EH (cell line): ENCODE results near the gene KANK4.

Source experiments
- DNase-seq: peaks from one replicate; pipeline ENCODE4 v3.0.0-alpha.2; 2015; ENCODE audit warnings: low read depth

KANK4 gene

DNA sequence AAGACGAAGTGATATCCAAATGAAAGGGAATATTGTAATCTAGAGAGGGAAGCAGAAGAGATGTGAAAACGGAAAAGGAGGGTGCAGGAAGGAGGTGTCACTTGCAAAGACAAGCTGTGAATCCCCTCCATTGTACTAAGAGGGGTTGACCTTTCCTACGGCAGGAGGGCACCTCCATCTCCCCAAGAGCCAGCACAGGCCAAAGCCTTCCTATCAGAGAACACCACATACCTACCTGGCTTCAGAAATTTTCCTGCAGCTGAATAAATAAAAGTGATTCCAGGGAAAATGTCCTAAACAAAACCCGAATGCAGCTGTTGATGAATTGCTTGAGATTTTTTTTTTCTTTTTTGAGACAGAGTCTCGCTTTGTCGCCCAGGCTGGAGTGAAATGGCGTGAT lies 14.3 kb downstream of the KANK4 start:
- no peak for DNase-seq

DNA sequence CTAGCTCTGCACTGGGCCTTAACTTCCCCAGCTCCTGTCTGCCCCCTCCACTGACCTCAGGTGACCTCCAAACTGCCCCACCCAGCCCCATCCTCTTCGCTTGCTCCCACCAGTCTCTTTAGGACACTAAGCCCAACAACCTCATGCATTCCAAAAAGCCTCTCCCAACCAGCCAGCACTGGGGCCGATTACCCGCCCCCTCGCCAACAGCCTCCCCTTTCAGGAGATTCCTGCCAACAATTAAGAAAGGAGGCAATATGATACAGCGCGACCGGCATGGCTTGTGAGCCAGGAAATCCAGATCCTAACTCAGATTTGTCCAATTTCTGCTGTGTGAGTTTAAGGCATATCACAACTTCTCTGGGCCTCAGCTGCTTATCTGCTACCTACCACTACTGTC lies 14.7 kb downstream of the KANK4 start:
- no peak for DNase-seq

- DNase-seq, result no peak
These were observed 17.4 kb downstream of the KANK4 start for GRCh38 chr1:62301726-62302390.

DNA sequence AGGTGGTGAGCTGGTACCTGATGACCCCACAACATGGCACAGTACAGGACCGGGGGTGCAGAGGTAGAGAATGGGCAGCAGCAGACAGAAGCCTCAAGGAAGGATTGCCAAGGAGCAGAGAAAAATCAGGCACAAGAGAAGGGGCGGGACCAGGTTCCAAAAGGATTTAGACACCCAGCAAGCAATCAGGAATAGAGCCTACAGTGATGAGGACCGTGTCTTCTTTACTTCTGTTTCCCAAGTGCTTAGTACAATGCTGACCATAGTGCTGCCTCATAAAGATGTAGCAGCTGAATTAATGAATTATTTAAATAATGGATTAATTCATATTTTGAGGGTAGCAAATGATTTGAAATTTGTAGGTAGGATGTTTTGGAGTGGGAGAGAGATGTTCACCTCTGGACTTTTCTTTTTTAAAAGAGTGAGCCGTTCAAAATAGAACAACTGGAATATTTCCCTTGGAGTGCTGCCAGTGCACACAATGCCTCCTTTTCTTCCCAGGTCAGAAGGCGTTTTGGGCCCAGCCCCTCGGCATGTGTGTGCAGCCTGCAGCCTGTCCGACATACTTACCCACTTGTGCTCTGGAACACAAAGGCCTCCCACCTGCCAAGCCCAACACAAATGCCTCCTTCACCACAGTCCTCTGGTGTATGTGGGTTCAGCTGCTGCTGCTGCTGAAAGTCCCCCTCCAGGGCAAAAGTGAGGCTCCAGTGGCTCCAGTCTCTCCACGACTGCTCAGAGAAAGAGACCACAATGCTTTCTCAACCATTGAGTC lies 19.6 kb downstream of the KANK4 start:
- no peak for DNase-seq

- peak; percentile 89 for DNase-seq
These were observed 23.2 kb downstream of the KANK4 start for GRCh38 chr1:62295921-62296491.

- DNase-seq, result peak; percentile 9
These were observed 25.0 kb downstream of the KANK4 start for GRCh38 chr1:62294261-62294660.

- DNase-seq, result no peak
These were observed 30.6 kb downstream of the KANK4 start for GRCh38 chr1:62288662-62289061.

DNA sequence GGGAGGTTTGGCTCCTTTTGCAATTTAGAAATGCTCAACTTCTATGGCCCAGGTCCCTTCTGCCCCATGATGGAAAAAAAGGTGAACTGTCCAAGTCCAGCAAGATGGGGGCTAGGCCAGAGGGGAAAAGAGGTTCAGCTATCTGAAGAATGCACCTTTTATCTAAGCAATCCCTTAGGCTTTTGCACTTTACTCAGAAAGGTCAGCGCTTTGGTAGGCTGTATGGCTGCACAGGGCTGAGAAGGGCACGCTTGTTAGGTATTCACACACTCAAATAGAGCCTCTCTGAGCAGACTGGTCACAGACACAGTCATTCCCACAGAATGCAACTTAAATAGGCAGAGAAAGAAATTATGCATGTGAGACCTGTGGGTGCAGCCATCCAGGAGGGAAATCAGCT lies 31.0 kb downstream of the KANK4 start:
- no peak for DNase-seq

DNA sequence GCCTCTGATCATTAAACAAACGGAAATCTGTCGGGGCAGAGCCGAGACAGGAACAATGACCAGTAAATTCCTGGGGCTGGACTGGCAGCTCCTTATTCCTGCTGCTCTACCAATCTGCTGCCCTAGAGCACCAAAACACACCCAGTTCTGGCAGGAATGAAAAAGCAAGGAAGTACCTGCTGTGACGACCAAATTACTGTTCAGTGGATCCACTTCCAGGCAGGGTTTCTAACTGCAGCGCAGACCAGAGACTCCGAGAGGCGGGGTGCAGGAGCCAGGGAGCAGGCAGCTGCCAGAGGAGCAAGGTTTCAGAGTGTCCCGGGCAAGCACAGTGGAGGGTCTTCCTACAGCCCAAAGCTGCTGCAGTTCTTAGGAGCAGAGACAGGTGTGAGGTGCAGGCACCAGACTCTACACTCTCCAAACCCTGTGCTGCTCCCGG lies 32.4 kb downstream of the KANK4 start:
- DNase-seq, result peak; percentile 8

DNA sequence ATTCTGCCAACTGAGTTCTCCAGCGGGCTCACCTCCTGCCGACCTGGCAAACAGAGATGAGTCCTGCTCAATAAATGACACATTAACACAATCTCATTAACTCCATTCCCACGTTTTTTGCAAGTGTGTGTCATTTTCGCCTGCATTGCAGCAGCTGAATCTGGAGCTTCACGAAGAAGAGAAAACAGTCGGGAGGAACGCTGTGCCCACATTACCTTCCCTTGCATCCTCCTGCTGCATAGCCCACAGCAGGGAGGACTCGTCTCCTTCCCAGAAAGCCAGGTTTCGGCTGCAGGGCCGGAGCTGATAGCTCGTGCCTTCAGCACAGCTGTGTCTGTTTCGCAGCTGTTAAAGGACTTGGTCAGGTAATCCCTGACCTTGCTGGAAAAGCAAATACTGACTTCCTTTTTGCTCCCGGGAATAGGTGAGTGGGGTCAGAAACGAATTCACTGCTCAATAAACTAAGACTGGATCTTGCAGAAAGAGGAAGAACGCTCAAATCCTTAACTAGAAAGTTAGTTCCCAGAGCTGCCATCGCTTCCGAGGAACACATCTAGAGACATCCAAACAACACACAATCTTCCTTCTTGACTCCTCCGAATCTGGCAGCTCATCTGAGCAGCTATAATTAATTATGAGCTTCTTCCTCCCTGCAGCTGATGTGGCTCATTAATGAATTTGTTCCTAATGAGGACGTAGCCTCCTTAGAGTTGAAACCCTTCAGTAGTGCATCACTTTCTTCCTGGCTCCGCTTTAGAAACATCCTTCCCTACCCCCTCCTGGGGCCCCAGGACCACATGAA lies 33.0 kb downstream of the KANK4 start:
- no peak for DNase-seq

DNA sequence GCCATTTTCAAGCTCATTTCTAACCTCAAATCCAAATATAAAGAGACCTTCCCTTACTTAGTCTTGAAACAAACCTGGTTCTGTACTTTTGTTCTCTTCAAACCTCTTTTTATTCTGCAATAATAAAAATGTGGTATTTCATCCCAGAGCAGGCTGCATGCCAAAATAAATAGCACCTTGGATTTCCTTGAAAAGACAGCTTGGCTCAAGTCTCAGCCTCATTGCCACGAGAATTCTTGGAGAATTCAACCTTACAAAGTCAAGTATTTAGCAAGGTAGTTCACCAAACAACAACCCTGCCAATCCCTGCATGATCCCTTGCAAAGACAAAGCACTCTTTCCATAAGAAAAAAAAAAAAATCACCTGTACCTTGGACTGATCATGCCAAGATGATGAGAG lies 33.8 kb downstream of the KANK4 start:
- DNase-seq, result no peak

DNA sequence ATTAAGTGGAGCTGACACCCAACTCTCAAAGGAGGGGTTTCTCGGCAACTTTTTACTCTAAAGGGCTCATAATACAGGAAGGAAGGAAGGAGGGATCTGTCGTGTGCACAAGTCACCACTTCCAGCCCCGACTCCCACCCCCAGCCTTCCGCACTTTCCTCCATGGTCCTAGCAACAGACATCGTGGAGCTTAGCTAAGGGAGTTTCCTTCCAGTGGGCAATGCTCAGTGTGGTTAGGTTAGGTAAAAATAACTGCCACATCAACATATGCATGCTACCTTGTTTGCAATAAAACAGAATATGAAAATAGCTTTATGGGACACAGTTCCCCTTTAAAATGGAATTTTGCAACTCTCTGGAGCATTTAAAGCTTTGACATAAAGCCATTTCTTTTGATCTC lies 35.2 kb downstream of the KANK4 start:
- DNase-seq, result no peak

GRCh38 chr1:62282909-62283755 lies 36.1 kb downstream of the KANK4 start:
- no peak for DNase-seq

DNA sequence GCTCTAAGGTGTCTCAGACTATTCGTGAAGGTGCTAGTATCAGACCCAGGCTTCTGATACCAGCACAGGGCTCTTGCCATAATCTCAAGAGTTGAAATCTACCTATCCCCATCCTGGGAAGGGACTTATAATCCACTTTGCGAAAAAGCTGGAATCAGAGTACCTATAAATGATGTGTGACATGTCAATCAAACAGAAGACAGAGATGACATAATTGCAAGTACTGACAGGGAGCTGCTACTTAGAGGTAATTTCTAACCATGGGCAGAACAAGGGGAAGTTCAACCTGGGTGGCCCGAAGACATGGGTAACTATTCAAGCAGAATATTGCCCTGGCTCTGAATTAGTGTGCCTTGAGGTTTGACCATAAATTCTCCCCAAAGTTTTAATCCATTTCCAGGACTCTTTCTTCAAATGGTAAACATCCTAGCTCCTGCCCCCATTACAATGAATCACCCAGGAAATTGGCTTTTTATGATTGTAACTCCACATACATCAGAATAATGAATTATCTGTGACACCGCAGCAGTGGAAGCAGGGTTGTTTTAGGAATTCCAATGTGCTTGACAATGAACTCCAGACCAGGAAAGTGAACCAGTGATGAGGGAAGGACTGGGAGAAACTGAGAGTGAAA lies 37.2 kb downstream of the KANK4 start:
- peak; percentile 49 for DNase-seq

GRCh38 chr1:62280960-62281465 lies 38.2 kb downstream of the KANK4 start:
- no peak for DNase-seq

GRCh38 chr1:62280150-62280549 lies 39.1 kb downstream of the KANK4 start:
- DNase-seq, result no peak

GRCh38 chr1:62276791-62277190 lies 42.4 kb downstream of the KANK4 start:
- DNase-seq, result no peak

DNA sequence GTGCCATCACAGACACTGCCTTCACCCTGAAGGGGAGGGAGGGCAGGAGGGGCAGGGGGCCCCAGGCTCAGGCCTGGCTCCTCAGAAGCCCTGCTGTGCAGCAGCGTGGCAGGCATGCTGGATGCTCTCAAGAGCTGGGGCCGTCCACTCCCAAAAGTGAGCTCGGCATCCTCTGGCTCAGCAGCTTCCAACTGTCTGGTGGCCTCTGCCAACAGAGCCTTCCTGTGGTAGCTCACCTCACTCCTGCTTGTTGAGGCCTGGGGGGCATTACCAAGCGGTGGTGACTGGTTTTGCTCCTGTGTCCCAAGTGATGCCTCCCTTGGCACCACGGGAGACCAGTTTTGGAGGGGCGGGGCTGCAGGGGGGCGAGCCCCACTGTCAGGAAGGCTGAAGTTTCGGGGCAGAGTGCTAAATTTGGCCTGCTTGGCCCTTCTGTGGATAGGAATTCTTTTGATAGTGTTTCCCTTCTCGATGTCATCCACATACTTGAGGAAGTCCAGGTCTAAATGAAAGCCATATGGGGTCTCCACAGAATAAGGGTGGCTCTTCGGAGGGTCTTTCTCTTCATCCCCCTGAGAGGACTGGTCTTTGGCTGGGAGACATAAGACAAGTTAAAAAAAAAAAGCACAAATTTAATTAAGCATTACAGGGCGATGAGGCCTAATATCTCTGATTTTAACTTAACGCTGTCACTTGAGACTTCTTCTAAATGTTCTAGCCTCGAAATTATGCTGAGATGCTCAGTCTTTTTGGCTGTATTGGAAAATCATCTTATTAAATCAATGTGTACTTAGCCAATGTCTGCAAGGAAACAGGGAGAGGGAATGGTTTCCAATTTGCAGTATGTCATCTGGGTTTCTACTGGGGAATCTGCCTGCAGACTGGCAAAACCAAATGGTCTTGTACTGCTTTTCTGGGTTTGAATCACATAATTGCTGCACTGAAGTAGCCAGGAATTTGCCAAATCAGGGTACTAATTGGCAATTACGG lies 44.4 kb downstream of the KANK4 start:
- no peak for DNase-seq

- DNase-seq, result no peak
These were observed 45.3 kb downstream of the KANK4 start for GRCh38 chr1:62273953-62274352.
